IMR-90 (cell line): Measurements from ENCODE around the gene ZNF662. TPM values are rescaled to one million over a fixed set of nuclear protein-coding genes. Genes with fewer than 3 reads are reported as not detected.

ENCODE experiments used
- ATAC-seq: fragments of 200-7000 bp; cut with Tn5 transposase; 2 replicates; pipeline ENCODE4 v1.9.1; 2020; ENCODE audit warnings: low read depth, mild to moderate bottlenecking, moderate library complexity
- Bru-seq: library from RNA; stranded (reverse); fragments of 400-500 nt; gene quantifications from one replicate; lab custom pipeline; 2021; lab: Mats Ljungman, UMichigan
- BruChase-seq, 2 experiments: library from RNA; stranded (reverse); fragments of 400-500 nt; gene quantifications; one replicate each; lab custom pipeline; 2021; lab: Mats Ljungman, UMichigan
- BruUV-seq: library from RNA; stranded (reverse); fragments of 400-500 nt; replicated peaks from 2 replicates; lab custom pipeline; 2021; lab: Mats Ljungman, UMichigan
- CTCF ChIA-PET: fragments of 300-600 bp; formaldehyde crosslinking; extraction: SDS; loops from one replicate; lab custom pipeline; 2021; ENCODE audit warnings: antibody characterized with exemption; lab: Yijun Ruan, JAX
- POLR2A ChIA-PET: fragments of 300-600 bp; sonication (Branson Sonifier 250); formaldehyde crosslinking; loops from one replicate; lab custom pipeline; 2022; ENCODE audit warnings: antibody characterized with exemption; ENCODE audit not compliant: unreplicated experiment; lab: Charles Lee
- DNase-seq: peaks from one replicate; pipeline ENCODE4 v3.0.0; 2013
- H2AFZ ChIP-seq: replicated peaks from 2 replicates; pipeline ENCODE3; 2013; ENCODE audit warnings: low read length, mild to moderate bottlenecking; ENCODE audit not compliant: poor library complexity
- H2AK5ac ChIP-seq: 2 replicates; pipeline ENCODE4 v1.6.1; 2013; ENCODE audit warnings: low read depth, low read length, inconsistent platforms
- H2AK9ac ChIP-seq: replicated peaks from 2 replicates; pipeline ENCODE3; 2013; ENCODE audit warnings: mild to moderate bottlenecking, low read depth, low read length, moderate library complexity; ENCODE audit not compliant: poor library complexity
- H2BK120ac ChIP-seq: 2 replicates; pipeline ENCODE4 v1.6.1; 2013; ENCODE audit warnings: low read depth, low read length, inconsistent platforms
- H2BK15ac ChIP-seq: 3 replicates; pipeline ENCODE4 v1.6.1; 2013; ENCODE audit warnings: low read depth, low read length, inconsistent platforms
- H2BK20ac ChIP-seq: 2 replicates; pipeline ENCODE4 v1.6.1; 2013; ENCODE audit warnings: low read depth, mild to moderate bottlenecking, inconsistent platforms, low read length, moderate library complexity
- H2BK5ac ChIP-seq: 2 replicates; pipeline ENCODE4 v1.6.1; 2013; ENCODE audit warnings: mild to moderate bottlenecking, low read depth, low read length, inconsistent platforms; ENCODE audit not compliant: poor library complexity, severe bottlenecking
- H3K14ac ChIP-seq: replicated peaks from 2 replicates; pipeline ENCODE4 v1.6.1; 2013; ENCODE audit warnings: low read depth, low read length, inconsistent platforms
- H3K18ac ChIP-seq: 2 replicates; pipeline ENCODE4 v1.6.1; 2013; ENCODE audit warnings: low read depth, low read length, control low read depth
- H3K23ac ChIP-seq: 2 replicates; pipeline ENCODE4 v1.6.1; 2013; ENCODE audit warnings: low read depth, low read length, inconsistent platforms
- H3K27ac ChIP-seq: 2 replicates; pipeline ENCODE4 v1.5.1; 2013; ENCODE audit warnings: mild to moderate bottlenecking, control low read depth, low read length; ENCODE audit not compliant: insufficient read depth
- H3K27me3 ChIP-seq: 2 replicates; pipeline ENCODE4 v1.6.1; 2013; ENCODE audit warnings: low read length; ENCODE audit not compliant: control insufficient read depth, insufficient read depth
- H3K36me3 ChIP-seq: 2 replicates; pipeline ENCODE4 v1.6.1; 2013; ENCODE audit warnings: low read length, mixed read lengths; ENCODE audit not compliant: control insufficient read depth, insufficient read depth
- H3K4ac ChIP-seq: 2 replicates; pipeline ENCODE4 v1.6.1; 2013; ENCODE audit warnings: low read depth, low read length, inconsistent platforms
- H3K4me1 ChIP-seq: 2 replicates; pipeline ENCODE4 v1.6.1; 2013; ENCODE audit warnings: low read length, mixed read lengths; ENCODE audit not compliant: control insufficient read depth, insufficient read depth
- H3K4me2 ChIP-seq: 2 replicates; pipeline ENCODE4 v1.6.1; 2013; ENCODE audit warnings: low read depth, mild to moderate bottlenecking, control low read depth, low read length, moderate library complexity
- H3K4me3 ChIP-seq: 2 replicates; pipeline ENCODE4 v1.5.1; 2013; ENCODE audit warnings: low read depth, mild to moderate bottlenecking, control low read depth, low read length, moderate library complexity; ENCODE audit not compliant: insufficient read depth
- H3K56ac ChIP-seq: 2 replicates; pipeline ENCODE4 v1.6.1; 2013; ENCODE audit warnings: low read length, inconsistent platforms; ENCODE audit not compliant: insufficient read depth; ENCODE audit errors: extremely low read depth
- H3K79me1 ChIP-seq, 2 experiments: 2 replicates each; pipeline ENCODE4 v1.6.1; 2013; ENCODE audit warnings: low read length in 2 of 2, inconsistent platforms in 1 of 2, low read depth in 1 of 2
- H3K9ac ChIP-seq: 2 replicates; pipeline ENCODE4 v1.6.1; 2013; ENCODE audit warnings: low read depth, low read length, control low read depth
- H3K9me1 ChIP-seq: 2 replicates; pipeline ENCODE4 v1.6.1; 2013; ENCODE audit warnings: low read length, inconsistent platforms; ENCODE audit not compliant: insufficient read depth
- H3K9me3 ChIP-seq: 2 replicates; pipeline ENCODE4 v1.6.1; 2013; ENCODE audit warnings: low read length; ENCODE audit not compliant: control insufficient read depth, insufficient read depth
- H4K20me1 ChIP-seq: 2 replicates; pipeline ENCODE4 v1.6.1; 2013; ENCODE audit warnings: low read length, inconsistent platforms; ENCODE audit not compliant: insufficient read depth
- H4K5ac ChIP-seq: 2 replicates; pipeline ENCODE4 v1.6.1; 2013; ENCODE audit warnings: mild to moderate bottlenecking, low read depth, low read length, control low read depth
- H4K8ac ChIP-seq, 2 experiments: 2 replicates each; pipeline ENCODE4 v1.6.1; 2013; ENCODE audit warnings: low read depth in 2 of 2, low read length in 2 of 2, control low read depth in 1 of 2, inconsistent platforms in 1 of 2
- H4K91ac ChIP-seq: 2 replicates; pipeline ENCODE4 v1.6.1; 2013; ENCODE audit warnings: low read depth, low read length, inconsistent platforms; ENCODE audit not compliant: insufficient read depth
- BHLHE40 ChIP-seq: fragments of 150-350 bp; IDR thresholded peaks from 2 replicates; pipeline ENCODE4 v1.6.1; 2016; ENCODE audit warnings: mild to moderate bottlenecking, low read depth, low read length
- CEBPB ChIP-seq: IDR thresholded peaks from 2 replicates; pipeline ENCODE4 v1.6.1; 2012; ENCODE audit warnings: low read depth, low read length, improper control_type of control experiment
- CHD1 ChIP-seq: IDR thresholded peaks from 2 replicates; pipeline ENCODE4 v1.6.1; 2012; ENCODE audit warnings: low read depth, low read length, improper control_type of control experiment
- FOS ChIP-seq: fragments of 150-350 bp; IDR thresholded peaks from 2 replicates; pipeline ENCODE4 v1.6.1; 2016; ENCODE audit warnings: low read depth, low read length
- MAFK ChIP-seq: IDR thresholded peaks from 2 replicates; pipeline ENCODE4 v1.6.1; 2012; ENCODE audit warnings: low read depth, low read length, improper control_type of control experiment
- MAZ ChIP-seq: IDR thresholded peaks from 2 replicates; pipeline ENCODE4 v1.6.1; 2012; ENCODE audit warnings: low read depth, mild to moderate bottlenecking, low read length, improper control_type of control experiment, moderate library complexity, borderline replicate concordance
- MXI1 ChIP-seq: IDR thresholded peaks from 2 replicates; pipeline ENCODE4 v1.6.1; 2012; ENCODE audit warnings: low read depth, mild to moderate bottlenecking, low read length, moderate library complexity, borderline replicate concordance
- NFE2L2 ChIP-seq: fragments of 150-350 bp; IDR thresholded peaks from 2 replicates; pipeline ENCODE4 v1.6.1; 2016; ENCODE audit warnings: low read depth, mild to moderate bottlenecking, low read length
- POLR2A ChIP-seq: IDR thresholded peaks from 2 replicates; pipeline ENCODE4 v1.6.1; 2012; ENCODE audit warnings: mild to moderate bottlenecking, low read depth, low read length
- RAD21 ChIP-seq: IDR thresholded peaks from 2 replicates; pipeline ENCODE4 v1.6.1; 2012; ENCODE audit warnings: low read length, improper control_type of control experiment
- RCOR1 ChIP-seq: IDR thresholded peaks from 2 replicates; pipeline ENCODE4 v1.6.1; 2012; ENCODE audit warnings: mild to moderate bottlenecking, low read length, improper control_type of control experiment; ENCODE audit not compliant: insufficient replicate concordance
- RFX5 ChIP-seq: IDR thresholded peaks from 2 replicates; pipeline ENCODE4 v1.8.0; 2012; ENCODE audit warnings: low read depth, mild to moderate bottlenecking, low read length, moderate library complexity
- SMC3 ChIP-seq: fragments of 150-350 bp; IDR thresholded peaks from 2 replicates; pipeline ENCODE4 v1.6.1; 2016; ENCODE audit warnings: low read depth, mild to moderate bottlenecking, antibody characterized with exemption, low read length, moderate library complexity
- WGBS, 2 experiments: methylation state at CpG; one replicate each; pipeline versions ENCODE4 v1.1.5 to v1.1.7; 2013; ENCODE audit warnings: missing lambda C conversion rate in 2 of 2; ENCODE audit not compliant: insufficient read length in 1 of 2; ENCODE audit errors: extremely low coverage in 2 of 2; 5-methylcytosine and 5-hydroxymethylcytosine counted together
- dilution Hi-C: fragments of 300-500 bp; cut with HindIII; formaldehyde crosslinking; loops from one replicate; pipeline ENCODE4 v1.14.3; 2018; ENCODE audit warnings: low sequenced_read_pairs; ENCODE audit not compliant: unreplicated experiment
- in situ Hi-C: fragments of 300-500 bp; cut with MboI; formaldehyde crosslinking; loops from 3 replicates; pipeline ENCODE4 v1.14.3; 2019; ENCODE audit warnings: low sequenced_read_pairs, inconsistent platforms, mixed read lengths
- intact Hi-C: fragments of 100-400 bp; cut with micrococcal nuclease; formaldehyde crosslinking; loops from 2 replicates; pipeline ENCODE4 v1.10.0; 2022
- long read RNA-seq: library from polyadenylated mRNA; unstranded; transcript quantifications from one replicate; pipeline ENCODE4 v2.0.0, GENCODE V29; 2021; ENCODE audit not compliant: unreplicated experiment
- polyA plus RNA-seq, 3 experiments: library from polyadenylated mRNA; depleted of rRNA; stranded (reverse); fragments of >200 nt; gene quantifications; 2 replicates each; pipeline ENCODE4 v1.2.3, GENCODE V29; 2012; ENCODE audit warnings: low replicate concordance in 1 of 3
- total RNA-seq: library from RNA; depleted of rRNA; stranded (reverse); fragments of >200 nt; gene quantifications from 2 replicates; pipeline ENCODE4 v1.2.3, GENCODE V29; 2012; rRNA removed
- TF ChIP-seq, protein P1 (sequence below): conservative IDR thresholded peaks from 2 replicates; pipeline ENCODE4 v1.5.1; 2012; ENCODE audit warnings: mild to moderate bottlenecking, low read depth, low read length, improper control_type of control experiment
- TF ChIP-seq, protein P2 (sequence below): fragments of 150-350 bp; IDR thresholded peaks from 2 replicates; pipeline ENCODE4 v1.6.1; 2017; ENCODE audit warnings: mild to moderate bottlenecking, antibody characterized with exemption, low read length, low read depth

The ZNF662 gene
- total RNA-seq (0.28 and 0.54 TPM in 2 replicates), polyA plus RNA-seq (2012; rRNA removed) (0.29 and 0.30 TPM in 2 replicates), Bru-seq, nascent RNA (percentile 32 among the genes with signal in this experiment), BruChase-seq, experiment 1, labeled RNA remaining after a 6-hour chase (percentile 33 among the genes with signal in this experiment), BruChase-seq, experiment 2, labeled RNA remaining after a 2-hour chase (percentile 35 among the genes with signal in this experiment)
- 0.03 and 0.08 TPM in 2 replicates for polyA plus RNA-seq (2012; cell fraction: cytosol; rRNA removed)
- 0.13 and 1.7 TPM in 2 replicates for polyA plus RNA-seq (2012; cell fraction: nucleus; rRNA removed; ENCODE audit: low replicate concordance)
- long read RNA-seq: 0 reads

DNA sequence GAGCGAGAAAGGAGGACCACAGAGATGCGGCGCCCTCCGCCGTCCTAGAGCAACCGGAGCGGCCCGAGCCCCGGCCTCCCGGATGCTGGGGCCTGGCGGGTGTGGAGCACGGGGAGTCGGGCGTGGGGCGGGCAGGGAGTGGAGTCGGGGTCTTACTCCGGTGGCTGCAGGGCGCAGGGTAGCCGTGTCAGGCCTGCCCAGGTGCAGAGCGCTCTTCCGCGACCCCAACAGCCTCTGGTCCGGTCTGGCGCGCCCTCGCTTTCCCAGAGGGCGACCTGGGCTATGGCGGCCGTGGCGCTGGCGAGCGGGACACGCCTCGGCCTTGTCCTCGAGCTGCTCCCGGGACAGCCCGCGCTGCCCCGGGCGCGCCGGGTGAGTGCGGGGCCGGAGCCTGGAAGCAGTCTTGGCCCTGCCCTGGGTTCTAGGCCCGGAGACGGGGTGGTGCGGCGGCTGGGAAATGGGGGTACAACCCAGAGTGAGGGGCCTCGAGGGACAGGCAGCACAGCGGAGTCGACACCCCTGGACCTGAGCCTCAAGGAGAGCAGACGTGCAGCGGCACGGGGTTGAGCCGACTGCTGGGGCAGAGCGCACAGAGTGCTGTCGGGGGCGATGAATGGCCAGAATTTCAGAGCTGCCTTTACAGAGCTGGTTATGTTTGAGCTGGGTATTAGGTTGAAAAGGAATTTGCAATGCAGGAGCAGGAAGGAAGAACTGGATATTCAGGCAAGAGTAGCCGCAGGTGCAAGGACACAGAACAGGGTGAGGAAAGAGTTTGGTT is at the start of gene ZNF662:
ZNF662 (plus strand) TSS at position 73 of the 778 bp plus-strand sequence. CDS start 1,973 bp downstream, outside the sequence.
- no peak within 1 kb of the TSS for H4K91ac ChIP-seq
- intact Hi-C loops (no loop called here), dilution Hi-C loops (no loop called here), in situ Hi-C loops (no loop called here)
- no peak within 1 kb of the TSS for H2BK120ac ChIP-seq
- no peak within 1 kb of the TSS for H3K4ac ChIP-seq
- H4K8ac ChIP-seq: no peak within 1 kb of the TSS
- peak within 1 kb of the TSS; percentile 39; the same call in 1 of the 2 replicates for H3K4me2 ChIP-seq
- no peak within 1 kb of the TSS for H2BK20ac ChIP-seq
- H2BK5ac ChIP-seq: no peak within 1 kb of the TSS
- H3K56ac ChIP-seq: no peak within 1 kb of the TSS
- H4K5ac ChIP-seq: no peak within 1 kb of the TSS; the same call in 1 of the 2 replicates
- H3K4me3 ChIP-seq: peak within 1 kb of the TSS; percentile 34; the same call in 1 of the 2 replicates
- no peaks in the 10 kb centered on the region for H4K20me1 ChIP-seq
- BruUV-seq: no TSS peak
- no peaks in the 10 kb centered on the region for H3K36me3 ChIP-seq
- no peak within 1 kb of the TSS for H3K27ac ChIP-seq
- no peak within 1 kb of the TSS for H3K18ac ChIP-seq
- no peak within 1 kb of the TSS for H3K23ac ChIP-seq
- no peak within 1 kb of the TSS for H3K14ac ChIP-seq
- ATAC-seq (peak; percentile 62), DNase-seq (no peak)
- H2AK5ac ChIP-seq: no peak within 1 kb of the TSS
- ChIA-PET CTCF (interaction anchor here (0.7 kb wide), 1 partner anchor 820 kb away, joined by 3 read pairs; no protein-coding TSS in a partner anchor), POLR2A (no interaction called here)
- H2BK15ac ChIP-seq: no peak within 1 kb of the TSS; the same call in 2 of the 3 replicates
- 12% methylated on average over 27 of the region's 59 CpGs; no CpG with 5 or more reads in 1 of the 2 experiments for WGBS, 2 experiments
- H3K27me3 ChIP-seq: peaks cover 13% of the 10 kb centered on the region
- H3K4me1 ChIP-seq: no peaks in the 10 kb centered on the region
- peak within 1 kb of the TSS; percentile 82 for H2AFZ ChIP-seq
- no peaks in the 10 kb centered on the region for H3K9me3 ChIP-seq
- no peak within 1 kb of the TSS for H2AK9ac ChIP-seq
- H3K9ac ChIP-seq: no peak within 1 kb of the TSS
- no peaks in the 10 kb centered on the region for H3K79me1 ChIP-seq
- no peaks in the 10 kb centered on the region for H3K9me1 ChIP-seq
- no peak for TF ChIP-seq RAD21
- TF ChIP-seq CHD1: no peak
- no peak for TF ChIP-seq MAFK
- TF ChIP-seq RFX5: no peak
- TF ChIP-seq CEBPB: no peak
- no peak for TF ChIP-seq POLR2A
- no peak for TF ChIP-seq MXI1
- TF ChIP-seq NFE2L2: no peak
- TF ChIP-seq FOS: no peak
- TF ChIP-seq SMC3: no peak
- no peak for TF ChIP-seq BHLHE40
- TF ChIP-seq RCOR1: no peak
- no peak for TF ChIP-seq MAZ
- TF ChIP-seq, protein P1, sequence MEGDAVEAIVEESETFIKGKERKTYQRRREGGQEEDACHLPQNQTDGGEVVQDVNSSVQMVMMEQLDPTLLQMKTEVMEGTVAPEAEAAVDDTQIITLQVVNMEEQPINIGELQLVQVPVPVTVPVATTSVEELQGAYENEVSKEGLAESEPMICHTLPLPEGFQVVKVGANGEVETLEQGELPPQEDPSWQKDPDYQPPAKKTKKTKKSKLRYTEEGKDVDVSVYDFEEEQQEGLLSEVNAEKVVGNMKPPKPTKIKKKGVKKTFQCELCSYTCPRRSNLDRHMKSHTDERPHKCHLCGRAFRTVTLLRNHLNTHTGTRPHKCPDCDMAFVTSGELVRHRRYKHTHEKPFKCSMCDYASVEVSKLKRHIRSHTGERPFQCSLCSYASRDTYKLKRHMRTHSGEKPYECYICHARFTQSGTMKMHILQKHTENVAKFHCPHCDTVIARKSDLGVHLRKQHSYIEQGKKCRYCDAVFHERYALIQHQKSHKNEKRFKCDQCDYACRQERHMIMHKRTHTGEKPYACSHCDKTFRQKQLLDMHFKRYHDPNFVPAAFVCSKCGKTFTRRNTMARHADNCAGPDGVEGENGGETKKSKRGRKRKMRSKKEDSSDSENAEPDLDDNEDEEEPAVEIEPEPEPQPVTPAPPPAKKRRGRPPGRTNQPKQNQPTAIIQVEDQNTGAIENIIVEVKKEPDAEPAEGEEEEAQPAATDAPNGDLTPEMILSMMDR: no peak
- TF ChIP-seq, protein P2, sequence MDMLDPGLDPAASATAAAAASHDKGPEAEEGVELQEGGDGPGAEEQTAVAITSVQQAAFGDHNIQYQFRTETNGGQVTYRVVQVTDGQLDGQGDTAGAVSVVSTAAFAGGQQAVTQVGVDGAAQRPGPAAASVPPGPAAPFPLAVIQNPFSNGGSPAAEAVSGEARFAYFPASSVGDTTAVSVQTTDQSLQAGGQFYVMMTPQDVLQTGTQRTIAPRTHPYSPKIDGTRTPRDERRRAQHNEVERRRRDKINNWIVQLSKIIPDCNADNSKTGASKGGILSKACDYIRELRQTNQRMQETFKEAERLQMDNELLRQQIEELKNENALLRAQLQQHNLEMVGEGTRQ: no peak
